ENCODE results near the gene CASK. TPM values are rescaled to one million over a fixed set of nuclear protein-coding genes. Genes with fewer than 3 reads are reported as not detected.

Gene CASK
- total RNA-seq, 1 donor from 2014 or later: 23.0 TPM

DNA sequence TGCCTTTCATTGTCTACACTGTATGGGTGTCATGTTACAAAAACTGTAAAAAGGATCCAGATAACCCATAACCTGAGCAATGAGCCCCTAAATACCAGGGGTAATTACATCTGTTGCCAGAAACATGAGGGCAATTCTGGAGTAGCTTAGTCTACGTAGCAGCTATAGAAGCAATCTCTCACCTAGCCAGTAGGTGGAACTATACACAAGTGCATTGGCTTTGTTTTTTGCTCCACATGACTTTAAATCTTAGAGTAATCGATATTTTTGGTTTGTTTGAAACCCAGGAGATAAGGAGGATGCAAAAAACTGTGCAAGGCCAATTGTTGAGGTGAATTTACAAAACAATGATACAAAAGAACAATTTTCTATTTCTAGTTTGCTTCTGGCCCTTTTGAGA is 141.9 kb downstream of the CASK start:
- no peak for DNase-seq

DNA sequence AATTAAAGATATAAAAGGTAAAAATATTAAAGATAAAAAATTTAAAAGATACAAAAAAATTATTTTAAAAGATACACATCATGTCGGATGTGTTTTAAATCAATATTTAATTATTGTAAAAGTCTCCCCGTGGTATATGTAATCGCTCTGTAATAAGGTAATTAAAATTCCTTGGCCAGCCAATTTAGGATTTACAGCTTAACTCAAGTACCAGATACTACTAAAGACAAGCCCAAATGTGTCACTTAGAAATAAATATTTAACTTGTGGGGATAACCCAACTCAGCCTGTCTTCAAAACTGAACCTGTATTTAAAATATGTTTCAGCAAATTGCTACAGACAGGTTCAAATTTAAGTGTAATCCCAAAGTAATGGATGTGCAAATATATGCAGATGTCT is 143.4 kb downstream of the CASK start:
- POLR2A ChIA-PET: no interaction called here
- Mint-ChIP-seq H3K27me3 (no peaks in the 10 kb centered on the region), H3K36me3 (ENCODE audit: low read depth) (peaks cover 8% of the 10 kb centered on the region), H3K9me3 (no peaks in the 10 kb centered on the region), H3K4me3 (no peak overlapping the region), H3K27ac (no peak overlapping the region), H3K4me1 (peaks cover 9% of the 10 kb centered on the region)
- intact Hi-C loops (cut with micrococcal nuclease): no loop called here
- ATAC-seq (ENCODE audit: low read depth) (no peak), DNase-seq (no peak)
- TF ChIP-seq, protein P1, sequence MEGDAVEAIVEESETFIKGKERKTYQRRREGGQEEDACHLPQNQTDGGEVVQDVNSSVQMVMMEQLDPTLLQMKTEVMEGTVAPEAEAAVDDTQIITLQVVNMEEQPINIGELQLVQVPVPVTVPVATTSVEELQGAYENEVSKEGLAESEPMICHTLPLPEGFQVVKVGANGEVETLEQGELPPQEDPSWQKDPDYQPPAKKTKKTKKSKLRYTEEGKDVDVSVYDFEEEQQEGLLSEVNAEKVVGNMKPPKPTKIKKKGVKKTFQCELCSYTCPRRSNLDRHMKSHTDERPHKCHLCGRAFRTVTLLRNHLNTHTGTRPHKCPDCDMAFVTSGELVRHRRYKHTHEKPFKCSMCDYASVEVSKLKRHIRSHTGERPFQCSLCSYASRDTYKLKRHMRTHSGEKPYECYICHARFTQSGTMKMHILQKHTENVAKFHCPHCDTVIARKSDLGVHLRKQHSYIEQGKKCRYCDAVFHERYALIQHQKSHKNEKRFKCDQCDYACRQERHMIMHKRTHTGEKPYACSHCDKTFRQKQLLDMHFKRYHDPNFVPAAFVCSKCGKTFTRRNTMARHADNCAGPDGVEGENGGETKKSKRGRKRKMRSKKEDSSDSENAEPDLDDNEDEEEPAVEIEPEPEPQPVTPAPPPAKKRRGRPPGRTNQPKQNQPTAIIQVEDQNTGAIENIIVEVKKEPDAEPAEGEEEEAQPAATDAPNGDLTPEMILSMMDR (IDR thresholded peaks at IDR 0.05): no peak
- CTCF ChIA-PET: interaction anchor here (1.3 kb wide), 1 partner anchor 1778 kb away, joined by 3 read pairs; no protein-coding TSS in a partner anchor

More for the DNA sequence above, 141.9 kb downstream of the CASK start:
- H3K9me3 Mint-ChIP-seq: no peaks in the 10 kb centered on the region
- TF ChIP-seq, protein P1 (IDR thresholded peaks at IDR 0.05): peak; percentile 55
- intact Hi-C loops (cut with micrococcal nuclease): loop anchor here (1.0 kb wide), 2 partner anchors 1777 to 1969 kb away; no protein-coding TSS in a partner anchor
- H3K4me1 Mint-ChIP-seq: peaks cover 9% of the 10 kb centered on the region
- CTCF ChIA-PET: interaction anchor here (0.6 to 1.6 kb wide), 8 partner anchors 11 to 1970 kb away, joined by 3 to 21 read pairs (median 4); no protein-coding TSS in a partner anchor
- no peak overlapping the region for H3K4me3 Mint-ChIP-seq
- H3K27me3 Mint-ChIP-seq: no peaks in the 10 kb centered on the region
- POLR2A ChIA-PET: no interaction called here
- peaks cover 13% of the 10 kb centered on the region for H3K36me3 Mint-ChIP-seq (ENCODE audit: low read depth)
- peak; percentile 21 for ATAC-seq (ENCODE audit: low read depth)
- no peak overlapping the region for H3K27ac Mint-ChIP-seq

DNA sequence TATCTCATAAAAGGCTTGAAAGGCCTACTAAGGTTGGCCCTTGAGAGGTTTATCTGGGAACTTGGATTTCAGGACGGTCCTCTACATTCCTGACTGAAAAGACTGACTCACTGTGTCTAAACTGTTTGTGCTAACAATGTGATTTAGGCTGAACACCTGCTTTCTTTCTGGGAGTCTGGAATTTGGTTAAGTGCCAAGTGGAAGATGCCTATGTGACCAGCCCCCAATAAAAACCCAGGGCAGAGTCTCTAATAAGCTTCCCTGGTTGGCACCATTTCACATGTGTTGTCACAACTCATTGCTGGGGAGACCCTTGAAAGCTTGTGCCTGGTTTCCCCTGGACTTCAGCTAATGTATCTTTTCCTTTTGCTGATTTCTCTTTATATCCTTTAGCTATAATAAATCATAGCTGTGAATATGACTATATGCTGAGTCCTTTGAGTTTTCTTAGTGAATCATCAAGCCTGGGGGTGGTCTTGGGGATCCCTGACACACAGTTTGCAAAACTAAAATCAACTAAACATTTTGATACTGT is 144.3 kb downstream of the CASK start:
- Mint-ChIP-seq H3K4me1 (peaks cover 9% of the 10 kb centered on the region), H3K9me3 (no peaks in the 10 kb centered on the region), H3K36me3 (ENCODE audit: low read depth) (peaks cover 5% of the 10 kb centered on the region), H3K27me3 (no peaks in the 10 kb centered on the region), H3K27ac (no peak overlapping the region), H3K4me3 (no peak overlapping the region)
- TF ChIP-seq, protein P1 (IDR thresholded peaks at IDR 0.05): no peak
- ATAC-seq (ENCODE audit: low read depth) (no peak), DNase-seq (no peak)
- POLR2A ChIA-PET: no interaction called here
- intact Hi-C loops (cut with micrococcal nuclease): no loop called here
- CTCF ChIA-PET: interaction anchor here (1.3 kb wide), 1 partner anchor 1779 kb away, joined by 3 read pairs; no protein-coding TSS in a partner anchor

DNA sequence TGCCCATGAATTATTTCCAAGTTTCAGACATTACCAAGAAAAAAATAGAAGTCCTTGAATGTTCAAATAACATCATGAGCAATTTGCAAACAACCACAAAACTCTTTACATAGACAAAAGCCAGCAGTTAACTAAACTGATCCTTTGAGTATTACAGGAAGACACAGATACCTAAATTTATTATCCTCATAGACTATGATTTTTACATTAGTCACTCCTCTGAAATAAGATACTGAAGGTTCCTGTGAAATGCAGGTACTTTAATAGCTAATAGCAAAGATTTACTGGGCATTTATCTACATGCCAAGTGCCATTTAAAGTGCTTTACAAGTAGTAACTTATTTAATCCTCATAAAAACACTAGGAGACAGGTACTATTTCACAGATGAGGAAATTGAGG is 161.7 kb downstream of the CASK start:
- Mint-ChIP-seq H3K27ac (no peak overlapping the region), H3K36me3 (ENCODE audit: low read depth) (no peaks in the 10 kb centered on the region), H3K4me3 (no peak overlapping the region), H3K4me1 (no peaks in the 10 kb centered on the region), H3K27me3 (no peaks in the 10 kb centered on the region), H3K9me3 (no peaks in the 10 kb centered on the region)
- no peak for DNase-seq
- TF ChIP-seq, protein P1 (IDR thresholded peaks at IDR 0.05): no peak
- no peak for ATAC-seq (ENCODE audit: low read depth)
- POLR2A ChIA-PET: no interaction called here
- intact Hi-C loops (cut with micrococcal nuclease): loop anchor here (5.0 kb wide), 1 partner anchor 579 kb away; no protein-coding TSS in a partner anchor
- CTCF ChIA-PET: interaction anchor here (1.3 to 3.6 kb wide), 2 partner anchors 203 to 204 kb away, joined by 4 to 32 read pairs; no protein-coding TSS in a partner anchor

DNA sequence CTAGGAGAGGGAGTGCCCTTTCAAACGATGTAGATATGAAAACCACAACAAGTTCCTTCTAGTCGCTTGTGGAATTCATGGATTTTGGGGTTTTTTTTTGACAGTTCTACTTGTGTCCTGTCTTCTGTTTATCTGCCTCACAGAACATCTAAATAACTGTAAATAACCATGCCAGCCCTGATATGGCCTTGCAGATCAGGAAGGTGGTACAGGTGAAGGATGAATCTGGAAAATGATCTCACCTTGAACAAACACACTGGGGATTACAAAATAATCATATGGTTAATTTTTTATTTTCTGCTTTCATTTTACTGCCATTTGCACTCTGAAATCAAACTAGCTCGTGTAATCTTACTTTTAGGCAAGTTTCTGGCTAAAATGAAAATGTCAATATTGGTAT is 162.2 kb downstream of the CASK start:
- TF ChIP-seq, protein P1 (IDR thresholded peaks at IDR 0.05): no peak
- Mint-ChIP-seq H3K27ac (no peak overlapping the region), H3K4me1 (no peaks in the 10 kb centered on the region), H3K9me3 (no peaks in the 10 kb centered on the region), H3K4me3 (no peak overlapping the region), H3K27me3 (no peaks in the 10 kb centered on the region), H3K36me3 (ENCODE audit: low read depth) (no peaks in the 10 kb centered on the region)
- POLR2A ChIA-PET: no interaction called here
- ATAC-seq (ENCODE audit: low read depth) (no peak), DNase-seq (no peak)
- intact Hi-C loops (cut with micrococcal nuclease): loop anchor here (5.0 kb wide), 1 partner anchor 579 kb away; no protein-coding TSS in a partner anchor
- CTCF ChIA-PET: interaction anchor here (1.9 to 3.6 kb wide), 3 partner anchors 200 to 206 kb away, joined by 8 to 32 read pairs (median 12); no protein-coding TSS in a partner anchor
